Mucosa of gallbladder (tissue), 1 donor: Measurements from ENCODE around the gene AMZ2. TPM values are rescaled to one million over a fixed set of nuclear protein-coding genes. Genes with fewer than 3 reads are reported as not detected.
"Not testable (repeated sequence)": the region's sequence is repeated elsewhere in the genome, so short reads cannot be mapped to it uniquely, and the experiment has no call there.

Source experiments
- DNase-seq: peaks from one replicate; pipeline ENCODE4 v3.0.0-alpha.2; 2020; ENCODE audit warnings: low spot score
- total RNA-seq: library from RNA; stranded (reverse); gene quantifications from one replicate; pipeline ENCODE4 v1.2.1, GENCODE V29; 2021
- donor health status: DM: no; HTN: no; CAD: no.

The AMZ2 gene
- total RNA-seq, 1 donor from 2014 or later: 64.7 TPM

GRCh38 chr17:68249354-68249765 is 1.5 kb downstream of the AMZ2 start:
- DNase-seq: no peak

GRCh38 chr17:68253426-68253825 is 5.6 kb downstream of the AMZ2 start:
- DNase-seq: not testable (repeated sequence)

- DNase-seq: no peak
These were observed 7.3 kb downstream of the AMZ2 start for GRCh38 chr17:68255151-68255550.

- DNase-seq: no peak
These were observed 8.1 kb downstream of the AMZ2 start for GRCh38 chr17:68255731-68256538.

GRCh38 chr17:68256701-68257100 is 8.9 kb downstream of the AMZ2 start:
- DNase-seq: not testable (repeated sequence)

- DNase-seq: no peak
These were observed 10.1 kb downstream of the AMZ2 start for GRCh38 chr17:68257934-68258333.

GRCh38 chr17:68258890-68259647 is 11.2 kb downstream of the AMZ2 start:
- DNase-seq: not testable (repeated sequence)

- DNase-seq: not testable (repeated sequence)
These were observed 11.8 kb downstream of the AMZ2 start for GRCh38 chr17:68259648-68259951.

- no peak for DNase-seq
These were observed 12.4 kb downstream of the AMZ2 start for GRCh38 chr17:68260051-68260762.

GRCh38 chr17:68262467-68262866 is 14.6 kb downstream of the AMZ2 start:
- DNase-seq: not testable (repeated sequence)

- peak; percentile 44 for DNase-seq
These were observed 15.3 kb downstream of the AMZ2 start for GRCh38 chr17:68263101-68263681.

GRCh38 chr17:68265833-68266232 is 18.0 kb downstream of the AMZ2 start:
- DNase-seq: not testable (repeated sequence)

GRCh38 chr17:68273722-68274121 is 25.9 kb downstream of the AMZ2 start:
- no peak for DNase-seq

GRCh38 chr17:68276339-68276738 is 28.5 kb downstream of the AMZ2 start:
- DNase-seq: not testable (repeated sequence)

- DNase-seq: no peak
These were observed 30.0 kb downstream of the AMZ2 start for GRCh38 chr17:68277807-68278206.

GRCh38 chr17:68281965-68282364 is 34.1 kb downstream of the AMZ2 start:
- not testable (repeated sequence) for DNase-seq

GRCh38 chr17:68288375-68288774 is 40.5 kb downstream of the AMZ2 start:
- DNase-seq: no peak

- DNase-seq: no peak
These were observed 41.0 kb downstream of the AMZ2 start for GRCh38 chr17:68288804-68289203.

- no peak for DNase-seq
These were observed 41.6 kb downstream of the AMZ2 start for GRCh38 chr17:68289473-68289872.

GRCh38 chr17:68289936-68290267 is 42.1 kb downstream of the AMZ2 start:
- no peak for DNase-seq

GRCh38 chr17:68290268-68290954 is 42.6 kb downstream of the AMZ2 start:
- peak; percentile 12 for DNase-seq
